EH (cell line): Measurements from ENCODE around the gene LIPC.

Experiments used
- DNase-seq: peaks from one replicate; pipeline ENCODE4 v3.0.0-alpha.2; 2015; ENCODE audit warnings: low read depth

The LIPC gene

GRCh38 chr15:58406811-58407210 is 25.0 kb upstream of the LIPC start:
- no peak for DNase-seq

GRCh38 chr15:58407236-58407775 is 24.5 kb upstream of the LIPC start:
- DNase-seq = no peak

- DNase-seq = no peak
These were observed 24.0 kb upstream of the LIPC start for GRCh38 chr15:58407778-58408177.

- DNase-seq = no peak
These were observed 21.9 kb upstream of the LIPC start for GRCh38 chr15:58409861-58410260.

- peak; percentile 60 for DNase-seq
These were observed 21.4 kb upstream of the LIPC start for GRCh38 chr15:58410353-58410752.

- DNase-seq = no peak
These were observed 18.5 kb upstream of the LIPC start for GRCh38 chr15:58413253-58413652.

GRCh38 chr15:58415636-58416035 is 16.2 kb upstream of the LIPC start:
- no peak for DNase-seq

- DNase-seq = no peak
These were observed 14.8 kb upstream of the LIPC start for GRCh38 chr15:58416963-58417362.

GRCh38 chr15:58418135-58418534 is 13.7 kb upstream of the LIPC start:
- no peak for DNase-seq

- DNase-seq = no peak
These were observed 11.8 kb upstream of the LIPC start for GRCh38 chr15:58419803-58420524.

GRCh38 chr15:58420579-58421043 is 11.2 kb upstream of the LIPC start:
- no peak for DNase-seq

- DNase-seq = no peak
These were observed 8.6 kb upstream of the LIPC start for GRCh38 chr15:58423205-58423604.

GRCh38 chr15:58423831-58424608 is 7.8 kb upstream of the LIPC start:
- peak; percentile 69 for DNase-seq

- no peak for DNase-seq
These were observed 7.1 kb upstream of the LIPC start for GRCh38 chr15:58424722-58425121.

- DNase-seq = no peak
These were observed 6.6 kb upstream of the LIPC start for GRCh38 chr15:58425185-58425584.

GRCh38 chr15:58425834-58426233 is 6.0 kb upstream of the LIPC start:
- DNase-seq = no peak

- no peak for DNase-seq
These were observed 5.3 kb upstream of the LIPC start for GRCh38 chr15:58426501-58426900.

- no peak for DNase-seq
These were observed 3.8 kb upstream of the LIPC start for GRCh38 chr15:58427987-58428386.

GRCh38 chr15:58430224-58430787 is 1.5 kb upstream of the LIPC start:
- DNase-seq = no peak

- peak; percentile 50 for DNase-seq
These were observed 610 bp downstream of the LIPC start for GRCh38 chr15:58432401-58432800.

GRCh38 chr15:58433597-58434333 is 2.0 kb downstream of the LIPC start:
- DNase-seq = no peak

GRCh38 chr15:58434334-58434875 is 2.6 kb downstream of the LIPC start:
- no peak for DNase-seq
